HepG2 (cell line): ENCODE results near the gene NRL. TPM values are rescaled to one million over a fixed set of nuclear protein-coding genes. Genes with fewer than 3 reads are reported as not detected.

Experiments
- ARID2 ChIP-seq: sonication (generic); formaldehyde crosslinking; IDR thresholded peaks from 2 replicates; pipeline ENCODE4 v1.8.1; 2022; ENCODE audit warnings: mild to moderate bottlenecking, missing genetic modification reagents, borderline replicate concordance
- ELF4 ChIP-seq: sonication (generic); formaldehyde crosslinking; IDR thresholded peaks from 2 replicates; pipeline ENCODE4 v1.5.0; 2020; ENCODE audit warnings: missing genetic modification reagents, mild to moderate bottlenecking, moderate library complexity, borderline replicate concordance
- GABPA ChIP-seq, 2 experiments: IDR thresholded peaks; 2 replicates each; pipeline ENCODE4 v1.6.1; 2011 to 2016; ENCODE audit warnings: low read depth in 2 of 2, low read length in 1 of 2, missing biosample characterization in 1 of 2, missing genetic modification characterization in 1 of 2
- JDP2 ChIP-seq: sonication (generic); formaldehyde crosslinking; IDR thresholded peaks from 2 replicates; pipeline ENCODE4 v1.8.1; 2022; ENCODE audit warnings: missing genetic modification reagents, borderline replicate concordance
- MAFG ChIP-seq: sonication (generic); formaldehyde crosslinking; IDR thresholded peaks from 2 replicates; pipeline ENCODE4 v1.5.1; 2020; ENCODE audit warnings: mild to moderate bottlenecking, missing genetic modification reagents
- MYPOP ChIP-seq: sonication (generic); formaldehyde crosslinking; IDR thresholded peaks from 2 replicates; pipeline ENCODE4 v1.8.1; 2023; ENCODE audit warnings: mild to moderate bottlenecking, moderate library complexity, missing genetic modification reagents
- MZF1 ChIP-seq: sonication (generic); formaldehyde crosslinking; IDR thresholded peaks from 2 replicates; pipeline ENCODE4 v1.8.1; 2023; ENCODE audit warnings: mild to moderate bottlenecking, missing genetic modification reagents, borderline replicate concordance
- NFE2 ChIP-seq: sonication (generic); formaldehyde crosslinking; IDR thresholded peaks from 2 replicates; pipeline ENCODE4 v1.4.0; 2020; ENCODE audit warnings: missing genetic modification reagents
- NR3C1 ChIP-seq: sonication (generic); formaldehyde crosslinking; IDR thresholded peaks from 2 replicates; pipeline ENCODE4 v1.4.0; 2020; ENCODE audit warnings: missing genetic modification reagents
- RAD51 ChIP-seq: fragments of 450-650 bp; IDR thresholded peaks from 2 replicates; pipeline ENCODE4 v1.6.1; 2016; ENCODE audit warnings: borderline replicate concordance
- RBM22 ChIP-seq: fragments of 200-400 bp; formaldehyde crosslinking; optimal IDR thresholded peaks from 2 replicates; pipeline ENCODE3; 2017; ENCODE audit warnings: mild to moderate bottlenecking, low read length, moderate library complexity
- TCF7 ChIP-seq: sonication (generic); IDR thresholded peaks from 2 replicates; pipeline ENCODE4 v1.6.1; 2016; ENCODE audit warnings: antibody characterized with exemption, low read depth
- ZKSCAN8 ChIP-seq: IDR thresholded peaks from 2 replicates; pipeline ENCODE4 v1.6.1; 2016; ENCODE audit warnings: borderline replicate concordance, missing genetic modification reagents, missing compliant biosample characterization
- ZMYM3 ChIP-seq: sonication (generic); formaldehyde crosslinking; IDR thresholded peaks from 2 replicates; pipeline ENCODE4 v1.5.1; 2020; ENCODE audit warnings: mild to moderate bottlenecking, missing genetic modification reagents
- ZNF234 ChIP-seq: sonication (generic); formaldehyde crosslinking; conservative IDR thresholded peaks from 2 replicates; pipeline ENCODE4 v1.5.1; 2020; ENCODE audit warnings: mild to moderate bottlenecking, missing genetic modification reagents
- ZNF264 ChIP-seq: sonication (generic); formaldehyde crosslinking; IDR thresholded peaks from 2 replicates; pipeline ENCODE4 v1.4.0; 2020; ENCODE audit warnings: missing genetic modification reagents
- ZNF558 ChIP-seq: sonication (generic); formaldehyde crosslinking; IDR thresholded peaks from 2 replicates; pipeline ENCODE4 v1.9.0; 2022; ENCODE audit warnings: mild to moderate bottlenecking, missing genetic modification reagents, borderline replicate concordance
- ZNF780A ChIP-seq: sonication (generic); formaldehyde crosslinking; IDR thresholded peaks from 2 replicates; pipeline ENCODE4 v1.8.0; 2022; ENCODE audit warnings: mild to moderate bottlenecking, missing genetic modification reagents, moderate library complexity
- polyA plus RNA-seq, 8 experiments: library from polyadenylated mRNA; depleted of rRNA in 3 of 8; stranded (reverse) in 7 of 8; unstranded in 1 of 8; fragments of >200 nt; fragmentation: Illumina TruSeq in 4 of 8; extraction: Trizol in 4 of 8; gene quantifications; 2 replicates each; pipeline versions ENCODE4 v1.2.1 to v1.2.3, GENCODE V29; 2011 to 2016; ENCODE audit warnings: low read depth in 4 of 8, missing spikeins in 1 of 8, mixed read lengths in 1 of 8; ENCODE audit not compliant: insufficient read depth in 1 of 8
- total RNA-seq, 5 experiments: library from RNA; depleted of rRNA; stranded (reverse); fragments of >200 nt; fragmentation: Illumina TruSeq; extraction: Trizol; gene quantifications; 2 replicates each; pipeline ENCODE4 v1.2.3, GENCODE V29; 2016; ENCODE audit warnings: low read depth in 1 of 5
- TF ChIP-seq, protein P1 (sequence below): sonication (generic); formaldehyde crosslinking; IDR thresholded peaks from 2 replicates; pipeline ENCODE4 v1.8.1; 2023; ENCODE audit warnings: missing genetic modification reagents, mild to moderate bottlenecking, borderline replicate concordance
- TF ChIP-seq, protein P2 (sequence below), 2 experiments: sonication (generic) in 1 of 2; formaldehyde crosslinking in 1 of 2; IDR thresholded peaks; 2 replicates each; pipeline versions ENCODE4 v1.5.1 to v1.6.1; 2011 to 2020; ENCODE audit warnings: borderline replicate concordance in 1 of 2, low read depth in 1 of 2, low read length in 1 of 2, mild to moderate bottlenecking in 1 of 2, missing genetic modification reagents in 1 of 2, moderate library complexity in 1 of 2
- TF ChIP-seq, protein P3 (sequence below): sonication (generic); formaldehyde crosslinking; IDR thresholded peaks from 2 replicates; pipeline ENCODE4 v1.4.0; 2020; ENCODE audit warnings: missing genetic modification reagents, mild to moderate bottlenecking, borderline replicate concordance
- TF ChIP-seq, protein P4 (sequence below): sonication (generic); formaldehyde crosslinking; IDR thresholded peaks from 2 replicates; pipeline ENCODE4 v1.5.0; 2020; ENCODE audit warnings: mild to moderate bottlenecking, missing genetic modification reagents, moderate library complexity
- TF ChIP-seq, protein P5 (sequence below): IDR thresholded peaks from 2 replicates; pipeline ENCODE4 v1.6.1; 2016

NRL gene
- total and polyA plus RNA-seq, 2 of the 13 experiments (the other 11 are each of a cell fraction or from before 2014, with no cell fraction given): 2.5 to 4.7 TPM

DNA sequence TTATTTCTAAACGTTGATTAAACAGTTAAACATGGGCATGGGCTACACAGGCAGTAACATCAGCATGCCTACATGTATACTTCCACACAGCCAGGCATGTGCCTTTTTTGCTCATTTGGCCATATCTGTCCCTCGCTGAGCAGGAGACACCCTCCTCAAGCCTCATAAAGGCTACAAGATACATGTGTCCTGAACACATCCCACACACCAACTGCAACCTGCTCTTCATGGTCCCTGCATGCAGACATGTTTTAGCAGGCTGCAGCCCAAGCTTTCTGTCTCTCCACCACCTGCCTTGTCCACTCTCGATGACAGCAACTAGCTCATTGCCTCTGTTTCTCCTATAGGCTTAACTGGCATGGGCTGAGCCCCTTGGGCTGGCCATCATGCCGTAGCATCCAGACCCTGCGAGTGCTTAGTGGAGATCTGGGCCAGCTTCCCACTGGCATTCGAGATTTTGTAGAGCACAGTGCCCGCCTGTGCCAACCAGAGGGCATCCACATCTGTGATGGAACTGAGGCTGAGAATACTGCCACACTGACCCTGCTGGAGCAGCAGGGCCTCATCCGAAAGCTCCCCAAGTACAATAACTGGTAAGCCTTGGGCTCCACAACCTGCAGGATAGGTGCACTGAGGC lies 18.1 kb downstream of the NRL start (continued):
- TF ChIP-seq MYPOP (CRISPR knock-in tag): no peak
- TF ChIP-seq ZNF780A: no peak
- no peak for TF ChIP-seq ELF4 (CRISPR knock-in tag)
- no peak for TF ChIP-seq TCF7
- no peak for TF ChIP-seq ARID2 (CRISPR knock-in tag)
- TF ChIP-seq MZF1 (CRISPR knock-in tag): 0 out of 2 replicates have a peak, but pooled peaks have one; percentile 55
- TF ChIP-seq GABPA (IDR thresholded peaks at IDR 0.05; ENCODE audit: low read depth, low read length): no peak
- no peak for TF ChIP-seq GABPA (CRISPR knock-in tag; IDR thresholded peaks at IDR 0.05; ENCODE audit: low read depth)
- TF ChIP-seq, protein P1, sequence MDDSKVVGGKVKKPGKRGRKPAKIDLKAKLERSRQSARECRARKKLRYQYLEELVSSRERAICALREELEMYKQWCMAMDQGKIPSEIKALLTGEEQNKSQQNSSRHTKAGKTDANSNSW: no peak
- TF ChIP-seq, protein P2, sequence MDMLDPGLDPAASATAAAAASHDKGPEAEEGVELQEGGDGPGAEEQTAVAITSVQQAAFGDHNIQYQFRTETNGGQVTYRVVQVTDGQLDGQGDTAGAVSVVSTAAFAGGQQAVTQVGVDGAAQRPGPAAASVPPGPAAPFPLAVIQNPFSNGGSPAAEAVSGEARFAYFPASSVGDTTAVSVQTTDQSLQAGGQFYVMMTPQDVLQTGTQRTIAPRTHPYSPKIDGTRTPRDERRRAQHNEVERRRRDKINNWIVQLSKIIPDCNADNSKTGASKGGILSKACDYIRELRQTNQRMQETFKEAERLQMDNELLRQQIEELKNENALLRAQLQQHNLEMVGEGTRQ (IDR thresholded peaks at IDR 0.05; ENCODE audit: low read depth, low read length): no peak
- TF ChIP-seq, protein P2 (CRISPR knock-in tag; IDR thresholded peaks at IDR 0.05; ENCODE audit: borderline replicate concordance): no peak
- TF ChIP-seq, protein P3, sequence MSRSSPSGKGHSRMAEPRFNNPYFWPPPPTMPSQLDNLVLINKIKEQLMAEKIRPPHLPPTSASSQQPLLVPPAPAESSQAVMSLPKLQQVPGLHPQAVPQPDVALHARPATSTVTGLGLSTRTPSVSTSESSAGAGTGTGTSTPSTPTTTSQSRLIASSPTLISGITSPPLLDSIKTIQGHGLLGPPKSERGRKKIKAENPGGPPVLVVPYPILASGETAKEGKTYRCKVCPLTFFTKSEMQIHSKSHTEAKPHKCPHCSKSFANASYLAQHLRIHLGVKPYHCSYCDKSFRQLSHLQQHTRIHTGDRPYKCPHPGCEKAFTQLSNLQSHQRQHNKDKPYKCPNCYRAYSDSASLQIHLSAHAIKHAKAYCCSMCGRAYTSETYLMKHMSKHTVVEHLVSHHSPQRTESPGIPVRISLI (CRISPR knock-in tag): no peak
- no peak for TF ChIP-seq JDP2
- TF ChIP-seq NFE2: no peak
- TF ChIP-seq, protein P4, sequence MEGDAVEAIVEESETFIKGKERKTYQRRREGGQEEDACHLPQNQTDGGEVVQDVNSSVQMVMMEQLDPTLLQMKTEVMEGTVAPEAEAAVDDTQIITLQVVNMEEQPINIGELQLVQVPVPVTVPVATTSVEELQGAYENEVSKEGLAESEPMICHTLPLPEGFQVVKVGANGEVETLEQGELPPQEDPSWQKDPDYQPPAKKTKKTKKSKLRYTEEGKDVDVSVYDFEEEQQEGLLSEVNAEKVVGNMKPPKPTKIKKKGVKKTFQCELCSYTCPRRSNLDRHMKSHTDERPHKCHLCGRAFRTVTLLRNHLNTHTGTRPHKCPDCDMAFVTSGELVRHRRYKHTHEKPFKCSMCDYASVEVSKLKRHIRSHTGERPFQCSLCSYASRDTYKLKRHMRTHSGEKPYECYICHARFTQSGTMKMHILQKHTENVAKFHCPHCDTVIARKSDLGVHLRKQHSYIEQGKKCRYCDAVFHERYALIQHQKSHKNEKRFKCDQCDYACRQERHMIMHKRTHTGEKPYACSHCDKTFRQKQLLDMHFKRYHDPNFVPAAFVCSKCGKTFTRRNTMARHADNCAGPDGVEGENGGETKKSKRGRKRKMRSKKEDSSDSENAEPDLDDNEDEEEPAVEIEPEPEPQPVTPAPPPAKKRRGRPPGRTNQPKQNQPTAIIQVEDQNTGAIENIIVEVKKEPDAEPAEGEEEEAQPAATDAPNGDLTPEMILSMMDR: no peak
- TF ChIP-seq ZNF558: no peak
- no peak for TF ChIP-seq NR3C1
- TF ChIP-seq ZMYM3 (CRISPR knock-in tag): no peak; the same call in 1 of the 2 replicates
- no peak for TF ChIP-seq RAD51
- TF ChIP-seq MAFG (CRISPR knock-in tag): no peak
- TF ChIP-seq, protein P5, sequence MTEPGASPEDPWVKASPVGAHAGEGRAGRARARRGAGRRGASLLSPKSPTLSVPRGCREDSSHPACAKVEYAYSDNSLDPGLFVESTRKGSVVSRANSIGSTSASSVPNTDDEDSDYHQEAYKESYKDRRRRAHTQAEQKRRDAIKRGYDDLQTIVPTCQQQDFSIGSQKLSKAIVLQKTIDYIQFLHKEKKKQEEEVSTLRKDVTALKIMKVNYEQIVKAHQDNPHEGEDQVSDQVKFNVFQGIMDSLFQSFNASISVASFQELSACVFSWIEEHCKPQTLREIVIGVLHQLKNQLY: no peak
- no peak for TF ChIP-seq ZNF234 (CRISPR knock-in tag)
- no peak for TF ChIP-seq ZKSCAN8
- peak; percentile 96 for TF ChIP-seq RBM22
- TF ChIP-seq ZNF264: no peak
